ENCODE results near the gene TSHZ2.

- TF ChIP-seq, protein P1, sequence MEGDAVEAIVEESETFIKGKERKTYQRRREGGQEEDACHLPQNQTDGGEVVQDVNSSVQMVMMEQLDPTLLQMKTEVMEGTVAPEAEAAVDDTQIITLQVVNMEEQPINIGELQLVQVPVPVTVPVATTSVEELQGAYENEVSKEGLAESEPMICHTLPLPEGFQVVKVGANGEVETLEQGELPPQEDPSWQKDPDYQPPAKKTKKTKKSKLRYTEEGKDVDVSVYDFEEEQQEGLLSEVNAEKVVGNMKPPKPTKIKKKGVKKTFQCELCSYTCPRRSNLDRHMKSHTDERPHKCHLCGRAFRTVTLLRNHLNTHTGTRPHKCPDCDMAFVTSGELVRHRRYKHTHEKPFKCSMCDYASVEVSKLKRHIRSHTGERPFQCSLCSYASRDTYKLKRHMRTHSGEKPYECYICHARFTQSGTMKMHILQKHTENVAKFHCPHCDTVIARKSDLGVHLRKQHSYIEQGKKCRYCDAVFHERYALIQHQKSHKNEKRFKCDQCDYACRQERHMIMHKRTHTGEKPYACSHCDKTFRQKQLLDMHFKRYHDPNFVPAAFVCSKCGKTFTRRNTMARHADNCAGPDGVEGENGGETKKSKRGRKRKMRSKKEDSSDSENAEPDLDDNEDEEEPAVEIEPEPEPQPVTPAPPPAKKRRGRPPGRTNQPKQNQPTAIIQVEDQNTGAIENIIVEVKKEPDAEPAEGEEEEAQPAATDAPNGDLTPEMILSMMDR (IDR thresholded peaks at IDR 0.05): no peak
- no peak for TF ChIP-seq POLR2A (IDR thresholded peaks at IDR 0.05)
These were observed 482.6 kb downstream of the TSHZ2 start for GRCh38 chr20:53454675-53455276.
